BLaER1 (cell line): Measurements from ENCODE around the gene AIF1L.

Experiments
- H3K27ac ChIP-seq: shearing (Covaris generic); formaldehyde crosslinking; 2 replicates; pipeline ENCODE4 v1.8.1; 2022
- H3K27me3 ChIP-seq: shearing (Covaris generic); formaldehyde crosslinking; 2 replicates; pipeline ENCODE4 v1.8.1; 2022
- H3K36me3 ChIP-seq: shearing (Covaris generic); formaldehyde crosslinking; 2 replicates; pipeline ENCODE4 v1.8.1; 2022
- H3K4me1 ChIP-seq: shearing (Covaris generic); formaldehyde crosslinking; 2 replicates; pipeline ENCODE4 v1.8.1; 2022
- H3K4me2 ChIP-seq: shearing (Covaris generic); formaldehyde crosslinking; 2 replicates; pipeline ENCODE4 v1.8.1; 2022
- H3K4me3 ChIP-seq: shearing (Covaris generic); formaldehyde crosslinking; 2 replicates; pipeline ENCODE4 v1.8.1; 2022
- H3K9ac ChIP-seq: shearing (Covaris generic); formaldehyde crosslinking; 2 replicates; pipeline ENCODE4 v1.8.1; 2022
- H3K9me3 ChIP-seq: shearing (Covaris generic); formaldehyde crosslinking; 2 replicates; pipeline ENCODE4 v1.8.1; 2022
- H4K20me1 ChIP-seq: shearing (Covaris generic); formaldehyde crosslinking; 2 replicates; pipeline ENCODE4 v1.8.1; 2022
- Cebpa-rat ChIP-seq: shearing (Covaris generic); IDR thresholded peaks from 2 replicates; pipeline ENCODE4 v1.8.1; 2022

AIF1L gene

DNA sequence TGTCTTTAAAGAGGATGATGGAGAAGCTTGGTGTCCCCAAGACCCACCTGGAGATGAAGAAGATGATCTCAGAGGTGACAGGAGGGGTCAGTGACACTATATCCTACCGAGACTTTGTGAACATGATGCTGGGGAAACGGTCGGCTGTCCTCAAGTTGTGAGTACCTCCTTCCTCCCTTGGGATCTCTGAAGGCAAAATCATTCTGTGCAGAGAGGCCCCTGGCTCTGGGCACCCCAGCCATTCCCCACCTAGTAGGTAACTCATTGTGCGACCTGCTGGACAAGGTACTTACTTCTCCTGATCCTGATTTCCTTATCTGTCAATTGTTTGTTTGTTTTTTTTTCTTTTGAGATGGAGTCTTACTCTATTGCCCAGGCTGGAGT lies 21.4 kb downstream of the AIF1L start:
- Histone ChIP-seq H3K9ac (peak overlapping the region; percentile 76), H4K20me1 (no peaks in the 10 kb centered on the region), H3K36me3 (peaks cover 22% of the 10 kb centered on the region; the same call in 1 of the 2 replicates), H3K27ac (peak overlapping the region; percentile 90), H3K4me3 (peak overlapping the region; percentile 27; the same call in 1 of the 2 replicates), H3K4me2 (peak overlapping the region; percentile 88), H3K27me3 (no peaks in the 10 kb centered on the region), H3K4me1 (peaks cover 25% of the 10 kb centered on the region), H3K9me3 (no peaks in the 10 kb centered on the region)
- TF ChIP-seq Cebpa-rat: no peak

DNA sequence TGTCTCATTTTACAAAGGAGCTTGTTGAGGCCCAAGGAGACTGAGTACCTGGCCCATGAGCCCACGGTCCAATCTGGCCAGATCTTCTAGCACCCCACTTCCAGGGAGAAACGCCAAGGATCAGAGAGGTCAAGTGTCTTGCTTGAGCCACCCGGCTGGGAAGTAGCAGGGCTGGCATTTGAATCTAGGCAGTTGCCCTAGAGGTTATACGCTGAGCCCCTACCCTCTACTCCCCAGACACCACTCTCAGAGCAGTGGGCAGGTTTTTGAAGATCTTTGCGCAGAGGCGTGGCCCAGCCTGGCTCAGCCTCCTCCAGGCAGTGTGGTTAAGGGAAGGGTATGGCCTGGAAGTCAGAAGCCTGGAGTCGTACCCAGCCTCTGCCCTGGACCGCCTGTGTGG lies 23.3 kb downstream of the AIF1L start:
- Histone ChIP-seq H3K4me2 (no peak overlapping the region), H3K4me1 (peaks cover 29% of the 10 kb centered on the region), H3K27ac (no peak overlapping the region), H3K9ac (no peak overlapping the region), H3K27me3 (no peaks in the 10 kb centered on the region), H4K20me1 (no peaks in the 10 kb centered on the region), H3K36me3 (peaks cover 22% of the 10 kb centered on the region; the same call in 1 of the 2 replicates), H3K9me3 (no peaks in the 10 kb centered on the region), H3K4me3 (no peak overlapping the region)
- no peak for TF ChIP-seq Cebpa-rat

DNA sequence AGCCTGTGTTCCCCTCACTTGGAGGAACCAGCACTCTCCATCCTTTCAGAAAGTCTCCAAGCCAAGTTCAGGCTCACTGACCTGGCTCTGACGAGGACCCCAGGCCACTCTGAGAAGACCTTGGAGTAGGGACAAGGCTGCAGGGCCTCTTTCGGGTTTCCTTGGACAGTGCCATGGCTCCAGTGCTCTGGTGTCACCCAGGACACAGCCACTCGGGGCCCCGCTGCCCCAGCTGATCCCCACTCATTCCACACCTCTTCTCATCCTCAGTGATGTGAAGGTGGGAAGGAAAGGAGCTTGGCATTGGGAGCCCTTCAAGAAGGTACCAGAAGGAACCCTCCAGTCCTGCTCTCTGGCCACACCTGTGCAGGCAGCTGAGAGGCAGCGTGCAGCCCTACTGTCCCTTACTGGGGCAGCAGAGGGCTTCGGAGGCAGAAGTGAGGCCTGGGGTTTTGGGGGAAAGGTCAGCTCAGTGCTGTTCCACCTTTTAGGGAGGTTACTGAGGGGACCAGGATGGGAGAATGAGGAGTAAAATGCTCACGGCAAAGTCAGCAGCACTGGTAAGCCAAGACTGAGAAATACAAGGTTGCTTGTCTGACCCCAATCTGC lies 24.4 kb downstream of the AIF1L start:
- Histone ChIP-seq H3K4me1 (peaks cover 32% of the 10 kb centered on the region), H3K4me3 (no peak overlapping the region), H3K4me2 (no peak overlapping the region), H3K27ac (0 out of 2 replicates have a peak overlapping the region, but pooled peaks have one; percentile 26), H3K9me3 (no peaks in the 10 kb centered on the region), H3K36me3 (peaks cover 22% of the 10 kb centered on the region; the same call in 1 of the 2 replicates), H3K9ac (no peak overlapping the region), H4K20me1 (peaks cover under 1% of the 10 kb centered on the region; the same call in 1 of the 2 replicates), H3K27me3 (no peaks in the 10 kb centered on the region)
- no peak for TF ChIP-seq Cebpa-rat

DNA sequence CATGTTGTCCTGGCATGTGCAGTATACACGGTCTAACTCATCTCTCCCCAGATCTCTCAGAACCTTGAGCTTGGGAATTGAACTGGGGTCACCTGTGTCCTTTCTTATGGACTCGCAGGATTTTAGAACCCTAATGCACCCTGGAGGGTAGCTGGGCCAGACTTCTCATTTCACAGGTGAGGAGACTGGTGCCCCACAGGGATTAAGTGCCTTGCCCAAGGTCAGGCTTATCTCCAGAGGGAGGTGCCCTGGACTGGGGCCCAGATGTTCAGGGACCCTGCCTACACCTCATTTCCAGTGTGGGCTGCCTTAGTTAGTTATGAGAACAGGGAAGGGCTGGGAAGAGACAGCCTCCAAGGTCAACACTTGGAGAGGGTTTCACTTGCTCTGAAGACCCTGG lies 25.0 kb downstream of the AIF1L start:
- Histone ChIP-seq H3K4me3 (no peak overlapping the region), H3K36me3 (peaks cover 22% of the 10 kb centered on the region; the same call in 1 of the 2 replicates), H3K27ac (no peak overlapping the region), H3K9ac (no peak overlapping the region), H3K27me3 (no peaks in the 10 kb centered on the region), H3K9me3 (no peaks in the 10 kb centered on the region), H4K20me1 (peaks cover 7% of the 10 kb centered on the region; the same call in 1 of the 2 replicates), H3K4me1 (peaks cover 32% of the 10 kb centered on the region), H3K4me2 (no peak overlapping the region)
- TF ChIP-seq Cebpa-rat: no peak

DNA sequence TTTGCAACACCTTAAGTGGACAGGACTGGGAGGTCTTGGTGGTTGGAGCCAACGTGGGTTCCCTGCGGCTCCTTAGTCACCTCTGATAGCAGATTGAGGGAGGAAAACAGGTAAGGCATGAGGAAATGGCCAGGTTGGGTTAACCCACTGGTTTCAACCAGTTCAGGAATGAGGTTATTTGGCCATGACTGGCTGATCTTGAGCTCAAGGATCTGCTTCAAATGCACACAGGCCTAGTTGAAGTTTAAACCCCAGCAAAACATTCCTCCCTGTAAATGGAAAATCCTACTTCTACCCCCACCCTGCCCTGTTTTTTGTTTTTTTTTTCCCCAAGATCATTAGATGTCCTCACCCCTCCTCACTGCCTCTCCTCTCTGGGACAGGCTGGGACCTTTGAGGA lies 25.8 kb downstream of the AIF1L start:
- no peak overlapping the region for H3K9ac ChIP-seq
- TF ChIP-seq Cebpa-rat: no peak
- peaks cover 14% of the 10 kb centered on the region; the same call in 1 of the 2 replicates for H4K20me1 ChIP-seq
- peaks cover 27% of the 10 kb centered on the region for H3K36me3 ChIP-seq
- H3K27ac ChIP-seq: no peak overlapping the region
- no peak overlapping the region for H3K4me2 ChIP-seq
- H3K4me3 ChIP-seq: no peak overlapping the region
- no peaks in the 10 kb centered on the region for H3K9me3 ChIP-seq
- peaks cover 32% of the 10 kb centered on the region for H3K4me1 ChIP-seq
- H3K27me3 ChIP-seq: no peaks in the 10 kb centered on the region

DNA sequence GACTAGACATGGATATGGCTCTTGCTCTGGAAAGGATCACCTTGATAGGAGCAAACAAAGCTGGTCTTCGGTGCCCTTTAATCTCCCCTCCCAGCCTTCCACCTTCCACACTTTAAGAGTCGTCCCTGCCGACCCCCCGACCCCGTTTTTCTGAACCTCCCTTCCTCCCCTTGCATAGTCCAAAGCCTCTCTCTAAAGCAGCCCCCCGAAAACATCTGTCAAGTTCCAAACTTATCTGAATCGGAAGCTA lies 28.6 kb downstream of the AIF1L start:
- Histone ChIP-seq H3K27me3 (no peaks in the 10 kb centered on the region), H3K27ac (peak overlapping the region; percentile 88), H3K36me3 (peaks cover 49% of the 10 kb centered on the region), H3K9me3 (no peaks in the 10 kb centered on the region), H3K4me3 (peak overlapping the region; percentile 92), H3K9ac (peak overlapping the region; percentile 94), H3K4me1 (peaks cover 24% of the 10 kb centered on the region), H3K4me2 (peak overlapping the region; percentile 98), H4K20me1 (peaks cover 18% of the 10 kb centered on the region; the same call in 1 of the 2 replicates)
- no peak for TF ChIP-seq Cebpa-rat

DNA sequence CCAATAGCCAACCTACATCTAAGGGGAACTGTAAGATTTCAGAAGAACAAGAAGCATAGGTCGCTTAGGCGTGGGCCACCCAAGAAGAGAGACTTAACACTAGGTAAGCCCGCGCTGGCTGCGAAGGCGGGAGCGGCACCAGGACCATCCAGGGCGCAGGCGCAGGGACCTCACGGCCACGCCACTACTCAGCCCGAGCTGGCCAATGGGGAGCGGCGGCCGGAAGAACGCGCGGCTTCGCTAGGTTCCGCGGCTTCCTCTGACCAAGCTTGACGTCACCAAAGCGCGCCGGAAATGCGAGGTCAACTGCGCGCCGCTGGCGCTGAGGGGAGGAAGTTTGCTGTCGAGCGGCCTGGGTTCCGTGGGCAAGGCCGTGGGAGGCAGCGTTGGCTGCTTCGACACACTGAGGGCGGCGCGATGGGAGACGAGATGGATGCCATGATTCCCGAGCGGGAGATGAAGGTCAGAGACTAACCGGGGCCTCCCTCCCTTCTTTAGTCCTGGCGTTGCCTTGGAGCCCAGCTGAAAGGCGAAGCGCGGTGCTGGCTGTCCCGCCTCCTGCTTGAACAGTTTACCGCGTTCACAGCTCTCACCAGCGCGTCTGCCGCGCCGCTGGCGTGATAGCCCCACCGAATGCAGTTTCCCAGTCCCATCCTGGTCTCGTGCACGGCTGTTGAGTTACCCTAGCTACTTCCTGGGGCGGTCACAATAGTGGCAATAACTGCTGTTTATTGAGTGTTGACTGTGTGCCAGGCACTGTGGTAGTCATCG lies 29.1 kb downstream of the AIF1L start, which contains the start of gene NUP214:
Gene NUP214 (plus strand): TSS at position 299 of the 771 bp plus-strand sequence. CDS start 119 bp downstream, at position 418.
- H4K20me1 ChIP-seq: peaks cover 18% of the 10 kb centered on the region; the same call in 1 of the 2 replicates
- H3K27me3 ChIP-seq: no peaks in the 10 kb centered on the region
- H3K36me3 ChIP-seq: peaks cover 52% of the 10 kb centered on the region
- H3K9me3 ChIP-seq: no peaks in the 10 kb centered on the region
- H3K4me1 ChIP-seq: peaks cover 24% of the 10 kb centered on the region
- peak within 1 kb of the TSS; percentile 88 for H3K27ac ChIP-seq
- TF ChIP-seq Cebpa-rat: no peak
- H3K4me3 ChIP-seq: peak within 1 kb of the TSS; percentile 92
- peak within 1 kb of the TSS; percentile 94 for H3K9ac ChIP-seq
- H3K4me2 ChIP-seq: peak within 1 kb of the TSS; percentile 98

DNA sequence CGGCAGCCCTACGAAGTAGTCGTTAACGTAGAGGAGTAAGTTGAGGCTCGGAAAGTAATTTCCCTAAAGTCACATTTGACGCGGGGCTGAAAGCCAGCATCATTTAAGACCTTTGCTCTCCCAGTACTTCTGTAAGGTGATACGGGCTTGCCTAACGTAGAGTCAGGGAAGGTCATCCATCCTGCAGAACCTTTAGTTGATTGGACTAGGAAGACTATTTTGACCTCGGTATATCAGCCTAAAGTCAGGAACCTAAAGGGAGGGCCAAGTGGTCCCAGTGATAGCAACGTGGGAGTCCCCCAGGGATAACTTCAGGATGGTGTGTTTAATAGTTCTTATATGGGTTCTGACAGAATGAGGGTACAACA lies 29.7 kb downstream of the AIF1L start:
- Histone ChIP-seq H3K36me3 (peaks cover 52% of the 10 kb centered on the region), H3K9me3 (no peaks in the 10 kb centered on the region), H3K27ac (peak overlapping the region; percentile 83), H3K4me2 (peak overlapping the region; percentile 98), H3K9ac (peak overlapping the region; percentile 94), H3K4me1 (peaks cover 24% of the 10 kb centered on the region), H4K20me1 (peaks cover 24% of the 10 kb centered on the region; the same call in 1 of the 2 replicates), H3K27me3 (no peaks in the 10 kb centered on the region), H3K4me3 (peak overlapping the region; percentile 92)
- no peak for TF ChIP-seq Cebpa-rat

DNA sequence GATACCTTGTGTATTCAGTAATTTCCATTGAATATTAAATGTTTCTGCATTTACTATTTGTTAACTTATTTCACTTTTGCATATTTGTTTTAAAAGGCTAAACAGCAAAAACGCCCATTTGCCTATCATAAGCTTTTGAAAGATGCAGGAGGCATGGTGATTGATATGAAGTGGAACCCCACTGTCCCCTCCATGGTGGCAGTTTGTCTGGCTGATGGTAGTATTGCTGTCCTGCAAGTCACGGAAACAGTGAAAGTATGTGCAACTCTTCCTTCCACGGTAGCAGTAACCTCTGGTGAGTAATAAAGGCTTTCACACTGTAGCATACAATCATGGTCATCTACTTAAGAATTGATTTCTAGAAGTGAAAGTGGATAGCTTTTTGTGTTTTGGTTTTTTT lies 32.9 kb downstream of the AIF1L start:
- Histone ChIP-seq H3K4me2 (no peak overlapping the region), H3K9ac (no peak overlapping the region), H3K36me3 (peaks cover 75% of the 10 kb centered on the region), H3K9me3 (no peaks in the 10 kb centered on the region), H3K27me3 (no peaks in the 10 kb centered on the region), H3K27ac (no peak overlapping the region), H4K20me1 (peaks cover 41% of the 10 kb centered on the region; the same call in 1 of the 2 replicates), H3K4me3 (no peak overlapping the region), H3K4me1 (peaks cover 24% of the 10 kb centered on the region)
- TF ChIP-seq Cebpa-rat: no peak

DNA sequence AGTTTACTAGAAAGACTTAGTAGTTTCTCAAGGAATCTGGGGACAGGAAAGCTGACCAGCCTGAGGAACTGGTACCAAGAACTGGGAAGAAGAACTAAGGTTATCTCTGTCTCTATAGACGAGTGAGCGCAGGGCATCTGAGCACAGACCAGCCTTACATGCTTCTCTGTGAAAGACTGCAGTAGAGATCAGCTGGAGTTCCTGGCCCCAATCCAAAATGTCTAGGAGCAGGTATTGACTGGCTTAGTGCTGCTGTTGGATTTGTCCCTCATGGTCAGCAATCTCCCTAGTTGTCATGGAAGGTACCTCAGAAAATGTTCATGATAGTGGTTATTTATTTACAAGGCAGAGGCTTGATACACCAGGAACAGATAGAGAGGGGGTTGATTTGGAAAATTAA lies 42.3 kb downstream of the AIF1L start:
- H3K4me3 ChIP-seq: no peak overlapping the region
- H3K9ac ChIP-seq: no peak overlapping the region
- no peaks in the 10 kb centered on the region for H3K27me3 ChIP-seq
- no peaks in the 10 kb centered on the region for H3K9me3 ChIP-seq
- peaks cover 10% of the 10 kb centered on the region; the same call in 1 of the 2 replicates for H4K20me1 ChIP-seq
- TF ChIP-seq Cebpa-rat: no peak
- H3K27ac ChIP-seq: no peak overlapping the region
- no peak overlapping the region for H3K4me2 ChIP-seq
- no peaks in the 10 kb centered on the region for H3K4me1 ChIP-seq
- H3K36me3 ChIP-seq: peaks cover 93% of the 10 kb centered on the region
